Kidney epithelial cell (primary cell): ENCODE data around the gene SMC4. TPM values are rescaled to one million over a fixed set of nuclear protein-coding genes. Genes with fewer than 3 reads are reported as not detected.

Source experiments
- total RNA-seq: library from RNA; depleted of rRNA; stranded (reverse); fragments of >200 nt; gene quantifications from 2 replicates; pipeline ENCODE4 v1.2.3, GENCODE V29; 2015

SMC4 gene
- total RNA-seq, 1 donor from 2014 or later, result 39.2 TPM

Other genes with a start within 250 kb of the SMC4 start
- gene C3orf80, start 174.2 kb upstream of the SMC4 start, total RNA-seq, result 1.2 TPM in 2 replicates
- 24.0 and 24.7 TPM in 2 replicates for gene IFT80, start 425 bp upstream of the SMC4 start, total RNA-seq
- 13.8 and 20.9 TPM in 2 replicates for gene TRIM59, start 50.1 kb downstream of the SMC4 start, total RNA-seq
- gene KPNA4, start 165.9 kb downstream of the SMC4 start, total RNA-seq, result 34.4 and 38.0 TPM in 2 replicates